Epidermal melanocyte (primary cell): ENCODE measurements around the gene ABI1.

ENCODE experiments used
- DNase-seq: peaks from one replicate; pipeline ENCODE4 v3.0.0; 2011; ENCODE audit warnings: low spot score; ENCODE audit not compliant: insufficient read length

Gene ABI1

DNA sequence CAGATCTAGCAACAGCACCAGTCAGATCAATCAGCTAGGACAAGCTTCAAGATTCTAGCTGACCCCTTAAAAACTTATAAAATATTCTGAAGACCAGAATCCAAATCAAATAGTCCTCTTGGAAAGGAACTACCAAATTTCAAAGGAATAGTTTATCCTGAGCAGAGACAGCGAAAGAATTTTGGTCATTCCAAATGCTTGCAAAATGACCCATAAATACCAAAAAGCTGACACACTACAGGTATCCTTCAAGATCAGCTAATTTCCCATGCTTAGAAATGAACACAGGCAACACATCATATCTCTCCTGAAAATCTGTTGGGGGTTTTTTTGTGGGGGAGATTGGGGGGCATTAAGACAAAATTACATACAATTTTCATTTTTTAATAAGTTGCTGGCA lies 84.5 kb downstream of the ABI1 start:
- DNase-seq: no peak

GRCh38 chr10:26773633-26774032 lies 87.1 kb downstream of the ABI1 start:
- no peak for DNase-seq

DNA sequence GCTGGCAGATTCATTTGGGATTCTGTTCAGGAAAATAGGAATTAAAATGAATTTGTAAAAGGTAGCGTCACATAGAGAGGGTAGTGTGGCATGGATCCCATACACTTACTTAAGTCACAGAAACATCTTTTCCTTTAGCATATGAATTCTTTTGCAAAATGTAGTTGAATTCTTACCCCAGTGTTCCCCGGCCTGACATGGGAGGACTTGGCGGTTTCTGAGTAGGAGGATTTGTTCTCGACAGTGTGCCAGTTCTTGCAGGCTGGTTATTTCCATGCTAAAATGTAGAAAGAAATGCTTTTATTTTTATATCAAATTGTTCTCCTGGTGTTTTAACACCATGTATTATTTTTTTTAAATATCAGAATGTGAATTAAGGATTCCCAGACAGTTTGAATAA lies 90.7 kb downstream of the ABI1 start:
- DNase-seq: no peak

GRCh38 chr10:26765549-26765948 lies 95.2 kb downstream of the ABI1 start:
- DNase-seq: no peak

- DNase-seq: no peak
Measured at GRCh38 chr10:26759008-26759407, 101.8 kb downstream of the ABI1 start.

DNA sequence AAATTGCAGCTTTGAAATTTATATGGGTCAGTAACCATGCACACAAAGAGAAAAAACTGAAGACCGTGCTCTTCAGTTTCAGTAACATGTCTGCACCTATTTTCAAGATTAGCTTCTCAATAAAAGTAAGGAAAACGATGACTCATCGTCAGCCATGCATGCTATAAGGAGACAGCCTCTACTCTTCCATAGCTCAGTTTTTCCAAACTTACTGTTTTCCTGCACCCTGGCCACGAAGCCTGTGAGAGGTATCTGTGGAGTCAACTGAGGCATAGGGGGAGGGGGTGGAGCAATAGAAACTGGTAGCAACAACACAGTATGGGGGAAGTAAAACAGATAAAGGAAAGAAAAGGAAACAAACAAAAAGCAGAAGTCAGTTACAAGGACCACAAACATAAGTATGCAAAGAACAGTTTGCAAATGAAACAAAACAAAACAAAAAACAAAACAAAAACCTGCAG lies 105.3 kb downstream of the ABI1 start:
- DNase-seq: no peak

GRCh38 chr10:26746061-26746460 lies 114.7 kb downstream of the ABI1 start:
- no peak for DNase-seq

DNA sequence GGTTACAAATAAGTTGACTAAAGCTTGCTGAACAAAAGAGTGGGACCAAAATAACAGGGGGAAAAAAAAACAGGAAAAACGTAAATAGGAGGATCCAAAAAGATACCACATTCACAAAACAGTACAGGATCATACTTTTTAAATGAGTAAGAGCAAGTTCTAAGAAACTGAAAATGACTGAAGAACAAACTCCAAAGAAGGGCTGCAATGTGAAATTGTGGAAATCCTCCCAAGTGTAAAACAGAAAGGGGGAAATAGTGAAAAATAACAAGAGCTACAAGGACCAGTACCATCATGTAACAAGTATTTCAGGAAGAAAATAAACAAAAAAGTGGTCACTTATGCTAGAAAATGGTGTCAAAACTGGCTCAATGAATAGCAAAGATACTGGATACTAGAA lies 116.9 kb downstream of the ABI1 start:
- no peak for DNase-seq

DNA sequence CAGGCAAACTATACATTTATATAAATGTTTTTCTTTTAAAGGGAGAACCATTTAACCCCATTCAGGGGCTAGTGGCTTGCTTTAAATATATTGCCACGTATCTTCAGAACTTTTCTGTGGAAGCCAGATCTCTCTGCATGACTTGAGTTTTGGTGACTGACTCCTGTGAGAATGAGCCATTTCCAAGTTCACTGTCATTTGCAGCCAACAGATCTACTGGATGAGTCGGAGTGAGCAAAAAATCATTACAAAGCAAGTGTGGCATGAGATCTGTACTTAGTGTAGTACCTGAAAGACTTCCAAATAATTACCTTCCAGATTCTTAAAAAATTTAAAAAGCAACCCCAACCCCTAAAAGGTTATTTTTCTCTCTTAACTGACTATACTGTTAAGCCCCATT lies 117.7 kb downstream of the ABI1 start:
- DNase-seq: no peak

DNA sequence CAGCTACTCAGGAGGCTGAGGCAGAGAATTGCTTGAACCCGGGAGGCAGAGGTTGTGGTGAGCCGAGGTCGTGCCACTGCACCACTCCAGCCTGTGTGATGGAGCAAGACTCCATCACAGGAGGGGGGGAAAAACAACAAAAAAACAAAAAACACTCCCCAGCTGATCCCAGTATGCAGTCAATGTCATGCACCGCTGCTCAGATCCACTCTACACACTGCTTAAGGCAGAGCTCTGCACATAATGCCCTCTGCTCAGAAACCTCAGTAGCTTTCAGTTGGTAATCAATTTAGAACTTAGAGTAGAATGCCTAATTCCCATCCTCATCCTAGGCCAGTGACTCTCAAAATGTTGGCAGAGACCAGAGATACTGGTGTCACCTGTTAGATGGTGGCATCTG lies 119.4 kb downstream of the ABI1 start:
- no peak for DNase-seq

- no peak for DNase-seq
Measured at GRCh38 chr10:26739071-26739631, 121.6 kb downstream of the ABI1 start.

DNA sequence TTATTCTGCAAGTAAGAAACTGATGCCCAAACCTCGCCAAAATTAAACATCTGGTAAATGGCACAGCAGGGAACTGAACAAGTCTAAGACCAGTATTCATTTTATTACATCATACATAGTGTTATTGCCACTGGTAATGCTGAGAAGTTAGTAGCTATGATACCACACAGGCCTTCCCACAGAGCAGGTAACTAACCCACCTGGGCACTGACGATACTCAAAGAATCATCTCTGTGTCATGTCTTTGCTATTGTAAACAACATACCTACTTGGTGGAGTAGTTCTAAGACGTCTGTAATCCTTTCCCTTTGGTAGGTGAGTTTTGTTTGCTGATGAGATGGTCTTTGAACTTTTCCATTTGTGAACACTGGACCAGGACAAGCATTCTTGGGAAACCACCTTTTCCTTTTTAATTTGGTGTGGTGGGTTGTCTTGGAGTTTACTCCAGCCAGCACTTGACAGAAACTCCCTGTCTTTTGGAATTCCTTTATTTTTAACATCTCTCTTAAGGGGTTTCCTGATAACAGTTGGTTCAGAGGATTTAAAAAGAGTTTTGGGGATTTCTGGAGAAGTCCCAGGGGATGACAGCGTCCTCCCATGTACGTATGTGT lies 122.4 kb downstream of the ABI1 start:
- no peak for DNase-seq

GRCh38 chr10:26737730-26738129 lies 123.0 kb downstream of the ABI1 start:
- peak; percentile 50 for DNase-seq

- DNase-seq: no peak
Measured at GRCh38 chr10:26735435-26735834, 125.3 kb downstream of the ABI1 start.

DNA sequence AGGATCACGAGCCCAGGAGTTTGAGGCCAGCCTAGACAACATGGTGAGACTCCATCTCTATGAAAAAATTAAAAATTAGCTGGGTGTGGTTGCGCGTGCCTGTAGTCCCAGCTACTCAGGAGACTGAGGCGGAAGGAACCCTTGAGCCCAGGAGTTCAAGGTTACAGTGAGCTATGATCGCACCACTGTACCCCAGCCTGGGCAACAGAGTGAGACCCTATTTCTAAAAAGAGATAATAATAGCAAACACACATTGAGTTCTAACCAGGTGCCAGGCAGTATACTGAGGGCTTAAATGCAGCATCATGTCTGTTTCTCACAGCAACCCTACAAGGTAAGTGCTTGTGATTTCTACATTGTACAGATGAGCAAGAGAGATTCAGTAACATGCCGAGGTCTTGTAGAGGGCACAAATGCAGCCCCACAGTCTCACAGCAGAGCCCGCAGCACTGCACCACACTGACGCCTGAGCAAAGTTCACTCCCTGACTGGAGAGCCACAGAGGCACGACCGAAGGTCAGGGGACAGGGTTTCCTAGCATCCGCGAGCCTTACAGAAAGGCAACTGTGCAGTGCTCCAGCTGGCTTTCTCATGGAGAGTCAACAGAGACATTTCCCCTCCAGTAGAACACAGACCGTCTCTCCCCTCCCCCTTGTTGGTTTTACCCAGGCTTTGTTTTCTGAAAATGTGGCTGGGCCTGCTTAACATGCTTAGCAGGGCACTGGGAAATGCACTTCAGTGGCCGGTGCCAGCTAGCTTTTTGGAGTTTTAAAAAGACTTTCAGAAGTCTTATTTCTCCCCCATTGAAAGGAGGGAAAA lies 126.8 kb downstream of the ABI1 start:
- no peak for DNase-seq

- no peak for DNase-seq
Measured at GRCh38 chr10:26730552-26730951, 130.2 kb downstream of the ABI1 start.

- DNase-seq: no peak
Measured at GRCh38 chr10:26729395-26729794, 131.4 kb downstream of the ABI1 start.

GRCh38 chr10:26728957-26729356 lies 131.8 kb downstream of the ABI1 start:
- DNase-seq: no peak

GRCh38 chr10:26727005-26727404 lies 133.8 kb downstream of the ABI1 start:
- DNase-seq: no peak

DNA sequence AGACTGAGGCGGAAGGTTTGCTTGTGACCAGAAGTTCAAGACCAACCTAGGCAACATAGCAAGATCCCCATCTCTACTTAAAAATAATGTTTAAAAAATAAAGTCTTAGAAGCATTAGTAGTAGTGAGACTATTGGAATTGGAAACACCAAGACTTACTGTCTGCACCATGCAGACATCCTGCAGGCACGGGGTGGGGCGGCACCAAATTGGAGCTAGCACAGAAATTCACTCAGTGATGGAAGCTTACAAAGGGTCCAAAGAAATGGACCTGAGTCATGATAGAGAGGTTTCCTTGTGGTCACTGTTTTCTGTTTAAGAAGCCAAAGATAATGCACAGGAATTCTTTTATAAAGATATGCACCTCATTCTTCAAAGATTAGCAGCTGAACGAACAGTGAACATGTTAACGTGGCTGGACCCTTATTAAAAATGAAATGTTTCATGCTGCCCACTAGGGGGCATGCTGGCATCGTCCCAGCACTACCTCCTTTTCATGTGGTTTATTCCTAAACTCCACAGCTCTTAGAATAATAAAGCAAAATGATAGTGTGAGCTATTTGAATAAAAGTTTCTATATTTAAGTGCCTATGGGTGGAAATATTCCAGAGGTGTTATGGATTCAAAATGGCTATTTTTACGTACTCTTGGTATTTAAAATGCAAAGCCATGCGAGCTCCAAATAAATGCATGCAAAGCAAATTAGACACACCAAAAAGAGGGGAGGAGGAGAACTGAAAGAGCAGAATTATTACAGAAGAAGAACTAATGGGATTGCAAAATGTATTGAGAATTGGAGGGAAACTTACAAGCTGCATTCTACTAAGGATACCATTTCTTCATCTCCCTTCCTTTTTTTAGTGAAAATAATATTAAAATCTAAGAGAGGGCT lies 134.7 kb downstream of the ABI1 start:
- peak; percentile 53 for DNase-seq

GRCh38 chr10:26723016-26723415 lies 137.7 kb downstream of the ABI1 start:
- DNase-seq: no peak

DNA sequence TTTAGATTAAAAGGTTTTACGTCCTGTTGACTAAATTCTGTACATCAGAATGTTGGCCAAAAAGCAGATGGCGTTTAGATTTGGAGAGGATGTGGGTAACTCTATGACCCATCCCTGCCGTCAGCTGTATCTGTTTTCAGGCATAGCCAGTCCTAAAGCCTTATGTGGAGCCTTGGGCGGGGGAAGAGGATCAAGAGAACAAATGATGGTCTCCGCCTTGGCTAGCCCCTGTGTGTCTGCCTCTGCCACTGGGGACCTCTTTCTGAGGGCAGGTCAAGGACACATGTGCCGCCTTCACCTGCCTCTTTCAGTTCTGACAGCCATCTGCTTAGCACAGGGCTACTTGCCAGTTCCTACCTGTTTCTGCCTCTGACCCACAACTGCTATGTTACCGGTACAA lies 139.2 kb downstream of the ABI1 start:
- no peak for DNase-seq
